NCI-H2196 treated with DMSO at 0.1 percent for 48 hours (cell line): Measurements from ENCODE around the gene DPY19L3.
"Not testable (repeated sequence)": the region's sequence is repeated elsewhere in the genome, so short reads cannot be mapped to it uniquely, and the experiment has no call there.

ENCODE experiments used
- DNase-seq: peaks from one replicate; lab custom pipeline; 2025; ENCODE audit not compliant: unreplicated experiment; lab: John Stamatoyannopoulos, UW

The DPY19L3 gene

DNA sequence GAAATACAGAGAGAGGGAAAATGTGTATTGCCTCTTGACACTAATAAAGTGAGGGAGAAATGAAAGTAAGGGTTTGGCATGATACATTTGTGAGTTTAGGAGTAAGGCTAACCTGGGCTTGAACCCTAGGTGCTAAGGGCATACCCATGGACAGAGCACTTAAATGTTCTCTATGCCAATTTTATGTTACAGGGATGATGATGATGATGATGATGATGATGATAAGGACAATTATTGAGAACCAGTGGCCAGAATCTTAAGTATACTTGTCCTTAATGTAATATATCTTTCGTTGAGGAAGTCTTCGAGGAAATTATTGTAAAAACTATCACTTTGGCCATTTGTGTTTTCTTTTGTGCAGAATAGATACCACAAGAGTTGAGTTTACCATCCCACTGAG, 33.2 kb downstream of the DPY19L3 start:
- no peak for DNase-seq

DNA sequence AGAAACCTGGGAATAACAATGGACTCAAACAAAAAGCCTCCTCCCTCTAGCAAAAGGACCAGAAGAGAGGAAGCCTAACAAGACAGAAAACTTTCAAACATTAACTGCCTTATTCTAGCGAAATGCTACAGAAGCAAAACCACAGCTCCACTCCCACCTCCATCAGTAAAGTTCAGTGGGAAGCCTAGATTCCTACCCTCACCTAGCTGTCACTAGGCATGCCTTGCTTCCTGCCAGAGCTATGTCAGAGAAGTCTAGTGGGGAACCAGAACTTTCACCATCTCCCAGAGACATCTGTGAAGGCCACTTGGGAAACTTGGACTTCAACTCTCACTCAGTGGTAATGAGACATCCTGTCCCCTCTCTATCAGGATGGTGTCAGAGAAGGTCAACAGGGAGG, 37.1 kb downstream of the DPY19L3 start:
- DNase-seq = no peak

DNA sequence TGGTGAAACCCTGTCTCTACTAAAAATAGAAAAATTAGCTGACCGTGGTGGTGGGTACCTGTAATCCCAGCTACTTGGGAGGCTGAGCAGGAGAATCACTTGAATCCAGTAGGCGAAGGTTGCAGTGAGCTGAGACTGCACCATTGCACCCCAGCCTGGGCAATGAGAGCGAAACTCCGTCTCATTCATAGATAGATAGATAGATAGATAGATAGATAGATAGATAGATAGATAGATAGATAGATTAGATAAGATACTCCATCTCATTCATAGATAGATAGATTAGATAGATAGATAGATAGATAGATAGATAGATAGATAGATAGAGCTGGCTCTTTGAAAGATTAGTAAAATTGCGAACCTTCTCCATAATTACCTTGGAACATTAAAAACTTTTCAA, 42.0 kb downstream of the DPY19L3 start:
- not testable (repeated sequence) for DNase-seq

- DNase-seq = no peak
Measured at GRCh38 chr19:32448026-32448425, 42.5 kb downstream of the DPY19L3 start.

GRCh38 chr19:32450217-32450616, 44.6 kb downstream of the DPY19L3 start:
- DNase-seq = no peak

DNA sequence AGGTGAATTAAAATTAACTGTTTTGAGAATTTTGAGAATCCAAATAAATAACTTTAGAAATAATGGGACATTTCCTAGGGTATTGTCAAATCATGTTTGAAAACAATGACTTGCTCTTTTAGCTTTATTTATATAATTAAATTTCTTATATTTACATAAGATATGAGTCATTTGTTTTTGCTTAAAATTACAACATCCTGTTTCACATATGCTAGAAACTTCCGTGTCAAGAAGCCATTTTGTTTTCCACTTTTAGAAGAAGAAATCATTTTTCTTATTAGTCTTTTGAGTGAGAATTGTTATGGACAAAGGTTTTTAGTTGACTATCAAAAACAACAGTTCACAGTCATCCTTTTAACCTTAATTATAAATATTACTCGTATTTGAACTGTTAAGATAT, 48.2 kb downstream of the DPY19L3 start:
- DNase-seq = no peak

DNA sequence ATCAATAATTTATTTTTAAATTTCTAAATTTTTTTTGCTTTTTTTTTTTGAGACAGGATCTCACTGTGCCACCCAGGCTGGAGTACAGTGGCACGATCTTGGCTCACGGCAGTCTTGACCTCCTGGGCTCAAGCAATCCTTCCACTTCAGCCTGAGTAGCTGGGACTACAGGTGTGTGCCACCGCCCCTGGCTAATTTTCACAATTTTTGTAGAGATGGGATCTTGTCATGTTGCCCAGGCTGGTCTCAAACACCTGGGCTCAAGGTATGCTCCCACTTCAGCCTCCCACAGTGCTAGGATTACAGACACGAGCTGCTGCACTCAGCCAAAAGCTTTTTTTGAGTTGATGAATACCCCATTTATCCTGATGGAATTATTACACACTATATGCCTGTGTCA, 50.8 kb downstream of the DPY19L3 start:
- no peak for DNase-seq

- no peak for DNase-seq
Measured at GRCh38 chr19:32457571-32458158, 52.1 kb downstream of the DPY19L3 start.

- DNase-seq = no peak
Measured at GRCh38 chr19:32458500-32459123, 53.0 kb downstream of the DPY19L3 start.

DNA sequence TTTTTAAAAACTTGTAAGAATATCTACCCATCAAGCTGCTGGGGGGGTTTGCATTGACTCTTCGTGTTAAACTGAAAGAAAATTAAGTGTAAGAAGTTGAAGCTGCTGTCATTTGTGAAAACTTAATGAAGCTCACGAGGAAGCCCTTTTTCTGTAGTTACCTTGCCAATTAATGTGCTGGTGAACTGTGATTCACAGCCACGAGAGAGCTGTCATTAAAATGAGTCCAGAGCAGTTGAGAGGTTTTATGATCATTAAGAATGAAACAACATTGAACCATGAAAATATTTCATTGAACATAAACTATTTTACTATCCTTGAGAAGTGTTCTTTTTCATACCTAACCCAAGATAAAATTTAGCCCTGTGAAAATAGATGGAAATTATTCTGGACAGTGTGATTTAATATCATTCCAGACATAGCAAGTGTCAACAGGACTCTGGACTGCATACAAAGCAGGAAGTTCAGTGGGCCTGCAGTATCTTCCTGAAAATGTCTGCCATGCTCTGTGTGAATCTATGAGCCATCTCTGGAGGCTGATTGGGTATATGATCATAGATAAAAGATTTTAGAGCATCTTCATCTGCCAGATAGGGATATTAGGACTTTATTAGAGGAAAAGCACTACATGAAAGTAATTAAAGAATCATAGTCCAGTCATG, 53.8 kb downstream of the DPY19L3 start:
- no peak for DNase-seq

GRCh38 chr19:32460476-32460875, 54.9 kb downstream of the DPY19L3 start:
- no peak for DNase-seq

GRCh38 chr19:32464279-32464678, 58.7 kb downstream of the DPY19L3 start:
- DNase-seq = peak; percentile 5

DNA sequence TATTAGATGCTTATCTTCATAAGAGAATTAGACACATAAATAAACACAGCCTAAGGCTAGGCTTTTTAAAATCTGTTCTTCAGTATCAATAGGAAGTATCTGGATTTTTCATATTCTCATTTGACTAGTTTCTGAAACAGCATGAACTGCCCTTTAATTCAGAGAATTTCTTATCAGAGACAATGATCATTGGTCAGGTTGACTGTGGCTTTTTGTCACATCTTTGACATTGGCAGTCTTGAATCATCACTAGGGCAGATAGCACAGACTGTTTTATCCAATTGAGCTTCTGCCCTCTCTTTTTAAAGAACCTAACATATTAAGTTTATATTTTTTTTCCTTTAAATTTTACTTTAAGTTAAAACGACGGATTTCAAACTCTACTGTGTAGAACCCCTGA, 59.6 kb downstream of the DPY19L3 start:
- no peak for DNase-seq

- no peak for DNase-seq
Measured at GRCh38 chr19:32469795-32470194, 64.2 kb downstream of the DPY19L3 start.

- DNase-seq = no peak
Measured at GRCh38 chr19:32471095-32471494, 65.5 kb downstream of the DPY19L3 start.

- DNase-seq = no peak
Measured at GRCh38 chr19:32471811-32472210, 66.2 kb downstream of the DPY19L3 start.

GRCh38 chr19:32475141-32476031, 69.8 kb downstream of the DPY19L3 start:
- no peak for DNase-seq

GRCh38 chr19:32476032-32476350, 70.4 kb downstream of the DPY19L3 start:
- no peak for DNase-seq

GRCh38 chr19:32480321-32480720, 74.8 kb downstream of the DPY19L3 start:
- DNase-seq = no peak

DNA sequence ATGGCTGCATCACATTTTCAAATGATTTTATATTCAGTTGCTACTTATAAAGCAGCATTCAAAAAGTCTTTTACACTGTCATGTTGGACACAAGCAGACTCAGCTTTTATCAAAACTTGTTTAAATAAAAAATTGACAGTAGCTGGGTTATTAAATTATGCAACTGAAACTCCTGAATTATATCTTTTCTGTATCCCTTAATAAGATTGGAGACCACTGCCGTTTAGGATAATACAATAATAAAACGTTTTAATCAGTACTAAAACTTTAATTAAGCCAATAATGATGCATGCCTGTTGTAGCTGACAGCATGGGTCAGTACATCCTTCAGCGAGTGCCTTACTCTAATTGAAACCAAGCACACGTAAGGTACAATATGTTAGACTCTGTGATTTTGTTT, 78.0 kb downstream of the DPY19L3 start:
- no peak for DNase-seq

GRCh38 chr19:32489971-32490370, 84.4 kb downstream of the DPY19L3 start:
- no peak for DNase-seq

DNA sequence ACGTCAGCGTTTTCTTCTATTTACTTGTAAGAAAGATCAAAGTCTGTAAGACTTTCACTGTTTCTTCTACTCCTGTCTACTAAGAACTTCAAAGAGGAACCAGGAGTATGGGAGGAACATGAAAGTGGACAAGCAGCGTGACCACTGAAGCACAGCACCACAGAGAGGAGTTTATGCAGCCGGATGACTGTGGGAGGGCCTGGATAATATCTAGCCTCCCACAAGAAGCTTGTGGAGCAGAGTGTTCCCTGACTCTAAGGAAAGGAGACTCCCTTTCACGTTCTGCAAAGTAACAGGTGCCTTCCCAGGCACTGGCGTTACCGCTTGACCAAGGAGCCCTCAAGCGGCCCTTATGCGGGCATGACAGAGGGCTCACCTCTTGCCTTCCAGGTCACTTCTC, 91.8 kb downstream of the DPY19L3 start:
- DNase-seq = no peak
